Smooth muscle cell of the brain vasculature (primary cell): ENCODE data around the gene TENM4.
"Not testable (repeated sequence)": the region's sequence is repeated elsewhere in the genome, so short reads cannot be mapped to it uniquely, and the experiment has no call there.

ENCODE experiments used
- DNase-seq: peaks from one replicate; pipeline ENCODE4 v3.0.0-alpha.2; 2012; ENCODE audit warnings: low read depth, low spot score

The TENM4 gene

GRCh38 chr11:79212741-79213190 is 228.1 kb downstream of the TENM4 start:
- DNase-seq: no peak

GRCh38 chr11:79209540-79210266 is 231.1 kb downstream of the TENM4 start:
- no peak for DNase-seq

GRCh38 chr11:79208126-79208525 is 232.7 kb downstream of the TENM4 start:
- no peak for DNase-seq

GRCh38 chr11:79206951-79207350 is 233.9 kb downstream of the TENM4 start:
- DNase-seq: no peak

- no peak for DNase-seq
Measured at GRCh38 chr11:79205786-79206185, 235.0 kb downstream of the TENM4 start.

- DNase-seq: no peak
Measured at GRCh38 chr11:79201677-79202347, 239.0 kb downstream of the TENM4 start.

GRCh38 chr11:79200398-79201070 is 240.3 kb downstream of the TENM4 start:
- DNase-seq: no peak

GRCh38 chr11:79199729-79200354 is 241.0 kb downstream of the TENM4 start:
- no peak for DNase-seq

GRCh38 chr11:79198898-79199250 is 242.0 kb downstream of the TENM4 start:
- no peak for DNase-seq

- DNase-seq: no peak
Measured at GRCh38 chr11:79198203-79198897, 242.5 kb downstream of the TENM4 start.

- DNase-seq: no peak
Measured at GRCh38 chr11:79196950-79197349, 243.9 kb downstream of the TENM4 start.

GRCh38 chr11:79195209-79195608 is 245.6 kb downstream of the TENM4 start:
- DNase-seq: no peak

- DNase-seq: no peak
Measured at GRCh38 chr11:79193663-79194310, 247.0 kb downstream of the TENM4 start.

- DNase-seq: no peak
Measured at GRCh38 chr11:79192836-79193235, 248.0 kb downstream of the TENM4 start.

GRCh38 chr11:79191716-79192115 is 249.1 kb downstream of the TENM4 start:
- not testable (repeated sequence) for DNase-seq

GRCh38 chr11:79190553-79190952 is 250.3 kb downstream of the TENM4 start:
- DNase-seq: not testable (repeated sequence)

- no peak for DNase-seq
Measured at GRCh38 chr11:79189601-79190000, 251.2 kb downstream of the TENM4 start.

- DNase-seq: no peak
Measured at GRCh38 chr11:79189055-79189454, 251.8 kb downstream of the TENM4 start.

- DNase-seq: no peak
Measured at GRCh38 chr11:79186669-79187068, 254.2 kb downstream of the TENM4 start.

- no peak for DNase-seq
Measured at GRCh38 chr11:79185351-79185750, 255.5 kb downstream of the TENM4 start.

GRCh38 chr11:79184285-79184684 is 256.5 kb downstream of the TENM4 start:
- no peak for DNase-seq
